Astrocyte of the spinal cord (primary cell): Measurements from ENCODE around the gene HMX1.

Source experiments
- DNase-seq: peaks from one replicate; pipeline ENCODE4 v3.0.0; 2011; ENCODE audit warnings: low read depth, low spot score
- H3K4me3 ChIP-seq: 2 replicates; pipeline ENCODE4 v1.5.1; 2011; ENCODE audit warnings: low read depth, mild to moderate bottlenecking, low read length, moderate library complexity
- CTCF ChIP-seq: IDR thresholded peaks from 2 replicates; pipeline ENCODE4 v1.5.1; 2012; ENCODE audit warnings: low read depth, mild to moderate bottlenecking, low read length, inconsistent platforms
- in situ Hi-C: cut with HindIII; loops from 2 replicates; pipeline ENCODE4 v1.10.0; 2017; ENCODE audit warnings: low sequenced_read_pairs

HMX1 gene

GRCh38 chr4:8909548-8909947, 37.9 kb upstream of the HMX1 start:
- no peak overlapping the region for H3K4me3 ChIP-seq
- in situ Hi-C loops, result no loop called here
- no peak for DNase-seq
- TF ChIP-seq CTCF, result no peak

- no peak for DNase-seq
- no peak for TF ChIP-seq CTCF
- in situ Hi-C loops, result no loop called here
Observed at GRCh38 chr4:8908206-8908893, 36.7 kb upstream of the HMX1 start.

GRCh38 chr4:8907596-8908205, 36.1 kb upstream of the HMX1 start:
- no peak for DNase-seq
- no peak for TF ChIP-seq CTCF
- no peak overlapping the region for H3K4me3 ChIP-seq
- in situ Hi-C loops, result no loop called here

More at GRCh38 chr4:8908206-8908893, 36.7 kb upstream of the HMX1 start:
- no peak overlapping the region for H3K4me3 ChIP-seq

GRCh38 chr4:8906991-8907595, 35.5 kb upstream of the HMX1 start:
- H3K4me3 ChIP-seq, result no peak overlapping the region
- DNase-seq, result no peak
- TF ChIP-seq CTCF, result no peak
- in situ Hi-C loops, result no loop called here

DNA sequence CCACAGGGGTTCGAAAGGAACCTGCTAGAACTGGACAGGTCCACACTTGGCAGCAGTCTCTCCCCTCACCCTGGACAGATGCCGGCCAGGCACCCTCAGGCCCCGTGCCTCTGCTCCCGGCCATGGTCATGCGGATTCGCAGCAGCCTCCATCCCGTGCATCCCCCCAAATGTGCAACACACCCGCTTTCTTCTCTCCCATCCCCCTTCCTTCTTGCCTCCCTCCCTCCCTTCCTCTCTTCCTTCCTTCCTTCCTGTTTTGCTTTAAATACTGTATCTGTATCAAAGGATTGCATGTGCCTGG, 35.0 kb upstream of the HMX1 start:
- no peak for TF ChIP-seq CTCF
- no peak overlapping the region for H3K4me3 ChIP-seq
- in situ Hi-C loops, result no loop called here
- DNase-seq, result no peak

DNA sequence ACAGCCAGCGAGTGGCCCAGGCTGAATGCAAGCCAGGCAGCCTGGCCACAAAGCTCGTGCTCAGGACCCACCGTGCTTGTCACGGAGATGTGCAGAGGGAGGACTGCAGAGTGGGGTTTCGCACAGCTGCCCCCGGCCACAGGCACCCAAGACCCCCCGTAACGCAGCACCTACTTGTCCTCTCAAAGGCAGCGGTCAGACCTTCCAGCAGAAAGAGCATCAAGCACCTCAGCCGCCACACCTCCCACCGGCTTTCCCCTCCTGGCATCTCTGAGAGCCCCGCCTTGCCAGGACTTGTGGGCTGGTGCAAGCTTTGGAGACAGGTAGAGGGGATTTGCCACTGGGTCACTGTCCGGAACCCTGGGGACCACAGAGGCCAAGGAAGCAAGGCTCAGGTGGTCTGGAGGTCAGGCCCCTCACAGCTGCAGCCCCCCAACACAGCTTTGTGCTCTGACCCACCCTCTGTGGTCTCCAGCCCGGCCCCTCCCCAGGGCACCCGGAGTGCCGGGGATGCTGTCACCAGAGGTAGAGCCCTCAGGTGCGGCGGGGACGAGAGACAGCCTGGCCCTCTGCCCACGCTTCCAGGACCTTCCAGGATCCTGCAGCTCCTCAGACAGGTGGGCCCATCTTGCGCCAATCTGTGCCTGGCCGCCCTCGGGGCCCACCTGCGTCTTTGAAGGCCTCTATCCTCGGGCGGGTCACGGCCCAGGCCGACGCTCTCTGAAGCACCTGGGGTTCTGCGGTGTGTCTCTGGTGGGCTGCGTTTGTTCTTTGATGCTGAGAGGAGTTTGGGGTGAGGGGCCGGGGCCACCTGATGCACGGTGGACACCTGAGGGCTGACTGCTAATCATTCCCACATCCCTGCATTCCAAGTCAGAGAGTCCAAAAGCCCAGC, 34.4 kb upstream of the HMX1 start:
- no peak for DNase-seq
- in situ Hi-C loops, result no loop called here
- no peak for TF ChIP-seq CTCF
- H3K4me3 ChIP-seq, result no peak overlapping the region
